A549 (cell line): Measurements from ENCODE around the gene RMI1. TPM values are rescaled to one million over a fixed set of nuclear protein-coding genes. Genes with fewer than 3 reads are reported as not detected.

Experiments
- ATAC-seq, 2 experiments: fragments of 200-7000 bp in 1 of 2; fragments of >200 bp in 1 of 2; cut with Nextera tagmentation in 1 of 2; cut with Tn5 transposase in 1 of 2; 3 replicates each; pipeline versions ENCODE4 v1.8.0 to v1.9.1; 2018 to 2020; ENCODE audit warnings: mild to moderate bottlenecking in 1 of 2, moderate library complexity in 1 of 2
- CTCF ChIA-PET: fragments of 300-600 bp; sonication (Branson Sonifier 250); formaldehyde crosslinking; extraction: SDS; loops from one replicate; lab custom pipeline; 2021; ENCODE audit warnings: antibody characterized with exemption, inconsistent platforms; lab: Yijun Ruan, JAX
- POLR2A ChIA-PET: fragments of 350-600 bp; formaldehyde crosslinking; extraction: SDS; loops from one replicate; lab custom pipeline; 2021; ENCODE audit warnings: antibody characterized with exemption, inconsistent platforms; lab: Yijun Ruan, JAX
- DNase-seq, 2 experiments: peaks; one replicate each; pipeline versions ENCODE4 v3.0.0 to v3.0.0-alpha.2; 2011 to 2016; ENCODE audit warnings: low read depth in 1 of 2, low spot score in 1 of 2
- FAIRE-seq: peaks from 2 replicates; lab custom pipeline; 2011; peaks lifted over from hg19 to GRCh38; lab: Jason Lieb, UNC
- H3K27ac ChIP-seq, 2 experiments: fragments of >200 bp; sonication (Bioruptor Twin); formaldehyde crosslinking; 3 replicates each; pipeline ENCODE4 v1.5.1; 2016 to 2017
- H3K4me1 ChIP-seq: fragments of >200 bp; sonication (Bioruptor Twin); formaldehyde crosslinking; 3 replicates; pipeline ENCODE4 v1.6.1; 2016
- H3K4me2 ChIP-seq: fragments of >200 bp; sonication (Bioruptor Twin); formaldehyde crosslinking; 3 replicates; pipeline ENCODE4 v1.6.1; 2016
- H3K4me3 ChIP-seq: fragments of >200 bp; sonication (Bioruptor Twin); formaldehyde crosslinking; 3 replicates; pipeline ENCODE4 v1.5.1; 2016
- H3K9me3 ChIP-seq: fragments of >200 bp; sonication (Bioruptor Twin); formaldehyde crosslinking; 3 replicates; pipeline ENCODE4 v1.6.1; 2016
- ATOH8 ChIP-seq: fragments of 250-450 bp; sonication (Bioruptor Pico); IDR thresholded peaks from 2 replicates; pipeline ENCODE4 v1.5.0; 2020; ENCODE audit warnings: low read depth, mild to moderate bottlenecking, moderate library complexity
- BHLHE40 ChIP-seq: IDR thresholded peaks from 2 replicates; pipeline ENCODE4 v1.6.1; 2012; ENCODE audit warnings: low read depth, low read length, inconsistent platforms
- CBX2 ChIP-seq: fragments of 200-600 bp; sonication (generic); IDR thresholded peaks from 2 replicates; pipeline ENCODE4 v1.6.1; 2016; ENCODE audit warnings: low read depth, mild to moderate bottlenecking, borderline replicate concordance
- CHD2 ChIP-seq: fragments of 150-350 bp; IDR thresholded peaks from 2 replicates; pipeline ENCODE4 v1.6.1; 2014; ENCODE audit warnings: low read length; ENCODE audit not compliant: partially characterized antibody
- CHD4 ChIP-seq: fragments of 200-600 bp; sonication (generic); IDR thresholded peaks from 2 replicates; pipeline ENCODE4 v1.6.1; 2016; ENCODE audit warnings: antibody characterized with exemption, mild to moderate bottlenecking, borderline replicate concordance
- CTCF ChIP-seq: fragments of >200 bp; sonication (Bioruptor Twin); formaldehyde crosslinking; IDR thresholded peaks from 3 replicates; pipeline ENCODE4 v1.5.1; 2016
- FOSL2 ChIP-seq, 2 experiments: fragments of 450-650 bp in 1 of 2; fragments of >200 bp in 1 of 2; sonication (Bioruptor Twin) in 1 of 2; formaldehyde crosslinking; IDR thresholded peaks; 2 replicates each; pipeline versions ENCODE4 v1.5.0 to v1.6.1; 2016 to 2020; ENCODE audit warnings: mild to moderate bottlenecking in 1 of 2, moderate library complexity in 1 of 2
- HMGXB4 ChIP-seq: fragments of 250-450 bp; sonication (Bioruptor Pico); IDR thresholded peaks from 2 replicates; pipeline ENCODE4 v1.5.0; 2021; ENCODE audit warnings: mild to moderate bottlenecking, moderate library complexity, borderline replicate concordance
- HOXB13 ChIP-seq: fragments of 250-450 bp; sonication (Bioruptor Pico); IDR thresholded peaks from 2 replicates; pipeline ENCODE4 v1.5.0; 2020; ENCODE audit warnings: low read depth, mild to moderate bottlenecking, moderate library complexity
- JUN ChIP-seq, 2 experiments: fragments of >200 bp; sonication (Bioruptor Twin); formaldehyde crosslinking; IDR thresholded peaks; 2 replicates in 1 of 2; 3 replicates in 1 of 2; pipeline ENCODE4 v1.6.1; 2016 to 2017
- PBX3 ChIP-seq: IDR thresholded peaks from 2 replicates; pipeline ENCODE4 v1.6.1; 2012
- PHF8 ChIP-seq: fragments of 200-600 bp; sonication (generic); IDR thresholded peaks from 2 replicates; pipeline ENCODE4 v1.6.1; 2016; ENCODE audit warnings: low read depth, mild to moderate bottlenecking, antibody characterized with exemption, moderate library complexity, borderline replicate concordance
- POLR2AphosphoS2 ChIP-seq: conservative IDR thresholded peaks from 2 replicates; pipeline ENCODE4 v1.6.1; 2012; ENCODE audit warnings: low read length, improper control_type of control experiment, inconsistent platforms
- REST ChIP-seq: fragments of 200-600 bp; sonication (generic); IDR thresholded peaks from 2 replicates; pipeline ENCODE4 v1.6.1; 2016; ENCODE audit warnings: antibody characterized with exemption, mild to moderate bottlenecking, moderate library complexity
- RFX5 ChIP-seq: fragments of 450-650 bp; IDR thresholded peaks from 2 replicates; pipeline ENCODE4 v1.7.1; 2014; ENCODE audit warnings: antibody characterized with exemption, mild to moderate bottlenecking, moderate library complexity
- RNF2 ChIP-seq: fragments of 200-600 bp; sonication (generic); IDR thresholded peaks from 2 replicates; pipeline ENCODE4 v1.6.1; 2016; ENCODE audit warnings: low read depth, mild to moderate bottlenecking, antibody characterized with exemption, moderate library complexity, borderline replicate concordance
- SREBF2 ChIP-seq: fragments of 450-650 bp; IDR thresholded peaks from 2 replicates; pipeline ENCODE4 v1.6.1; 2014; ENCODE audit warnings: mild to moderate bottlenecking, moderate library complexity
- TP53 ChIP-seq: fragments of 250-450 bp; sonication (Bioruptor Pico); IDR thresholded peaks from 2 replicates; pipeline ENCODE4 v1.5.0; 2021; ENCODE audit warnings: mild to moderate bottlenecking, moderate library complexity
- USF2 ChIP-seq: fragments of 450-650 bp; IDR thresholded peaks from 2 replicates; pipeline ENCODE4 v1.6.1; 2014; ENCODE audit warnings: antibody characterized with exemption
- WGBS: methylation state at CpG from one replicate; pipeline ENCODE4 v1.1.6; 2017; ENCODE audit errors: missing lambda C conversion rate; 5-methylcytosine and 5-hydroxymethylcytosine counted together
- polyA plus RNA-seq, 4 experiments: library from polyadenylated mRNA; depleted of rRNA in 3 of 4; stranded (reverse); fragments of >200 nt; fragmentation: RNase III in 1 of 4; extraction: RNeasy Plus Mini Kit Qiagen cat#74134 plus additional on column Dnase treatment in 1 of 4; gene quantifications; 2 replicates in 3 of 4; 3 replicates in 1 of 4; pipeline ENCODE4 v1.2.3, GENCODE V29; 2011 to 2017

The RMI1 gene
- polyA plus RNA-seq, 2 of the 4 experiments (the other 2 are of a cell fraction) = 7.4 to 15.2 TPM

- H3K4me3 ChIP-seq = no peak overlapping the region
- ATAC-seq (no peak), FAIRE-seq (no peak), DNase-seq (no peak)
- 86% methylated on average over 2 of the region's 2 CpGs for WGBS
- no peaks in the 10 kb centered on the region for H3K9me3 ChIP-seq
- ChIA-PET CTCF (interaction anchor here (2.0 kb wide), 1 partner anchor 172 kb away, joined by 5 read pairs; no protein-coding TSS in a partner anchor), POLR2A (no interaction called here)
- H3K27ac ChIP-seq = no peak overlapping the region
- H3K4me1 ChIP-seq = no peaks in the 10 kb centered on the region
- TF ChIP-seq HOXB13 (no peak), REST (no peak), PHF8 (no peak), POLR2AphosphoS2 (no peak), JUN (IDR thresholded peaks at IDR 0.05) (no peak), PBX3 (no peak), ATOH8 (CRISPR knock-in tag) (no peak), TP53 (CRISPR knock-in tag) (no peak)
- H3K4me2 ChIP-seq = no peak overlapping the region
Observed at GRCh38 chr9:84001621-84002020, 21.0 kb downstream of the RMI1 start.

- TF ChIP-seq REST (no peak), TP53 (CRISPR knock-in tag) (no peak), CHD2 (no peak), CBX2 (no peak), RFX5 (no peak), FOSL2 (IDR thresholded peaks at IDR 0.05) (no peak), FOSL2 (CRISPR knock-in tag; IDR thresholded peaks at IDR 0.05) (no peak), HMGXB4 (no peak), PBX3 (no peak), USF2 (no peak), CHD4 (no peak), BHLHE40 (no peak), CTCF (no peak), SREBF2 (no peak), RNF2 (no peak)
- no peak for ATAC-seq
- Histone ChIP-seq H3K4me1 (no peaks in the 10 kb centered on the region), H3K4me3 (no peak overlapping the region), H3K4me2 (no peak overlapping the region), H3K27ac (no peak overlapping the region), H3K9me3 (peaks cover 1% of the 10 kb centered on the region; the same call in 1 of the 3 replicates)
- ChIA-PET POLR2A (interaction anchor here (0.6 kb wide), 1 partner anchor 395 kb away, joined by 4 read pairs; no protein-coding TSS in a partner anchor), CTCF (interaction anchor here (0.6 to 2.0 kb wide), 3 partner anchors 171 to 395 kb away, joined by 3 to 5 read pairs (median 3); no protein-coding TSS in a partner anchor)
- DNase-seq = no peak
- no peak for FAIRE-seq
Observed at GRCh38 chr9:84002344-84002743, 21.7 kb downstream of the RMI1 start.
